Natural killer cell (primary cell): ENCODE results near the gene TMEM253. TPM values are rescaled to one million over a fixed set of nuclear protein-coding genes. Genes with fewer than 3 reads are reported as not detected.

Experiments
- ATAC-seq, 3 donors: fragments of 150-1000 bp in 2 of 3; fragments of 200-7000 bp in 1 of 3; cut with Tn5 transposase; 1 replicate in 1 of 3; 2 replicates in 2 of 3; pipeline ENCODE4 v1.10.0; 2021; ENCODE audit warnings: mild to moderate bottlenecking in 2 of 3, moderate library complexity in 2 of 3
- DNase-seq, 2 donors: peaks; one replicate each; pipeline versions ENCODE4 v3.0.0 to v3.0.0-alpha.2; 2013 to 2021; ENCODE audit warnings: mixed read lengths in 1 of 2
- H3K27ac ChIP-seq: one replicate; pipeline ENCODE4 v1.5.1; 2013; ENCODE audit warnings: mild to moderate bottlenecking, low read length
- H3K27me3 ChIP-seq: one replicate; pipeline ENCODE4 v1.6.1; 2013; ENCODE audit warnings: low read length; ENCODE audit not compliant: control insufficient read depth, insufficient read depth
- H3K36me3 ChIP-seq: one replicate; pipeline ENCODE4 v1.6.1; 2013; ENCODE audit warnings: low read length; ENCODE audit not compliant: control insufficient read depth, insufficient read depth
- H3K4me1 ChIP-seq: one replicate; pipeline ENCODE4 v1.6.1; 2013; ENCODE audit warnings: low read length; ENCODE audit not compliant: control insufficient read depth, insufficient read depth
- H3K4me3 ChIP-seq: one replicate; pipeline ENCODE4 v1.5.1; 2013; ENCODE audit warnings: low read length
- H3K9me3 ChIP-seq: one replicate; pipeline ENCODE4 v1.6.1; 2013; ENCODE audit warnings: low read length; ENCODE audit not compliant: control insufficient read depth, insufficient read depth
- H3K27ac Mint-ChIP-seq, 2 donors: one replicate each; pipeline ENCODE4 v1.8.0; 2022; ENCODE audit warnings: mild to moderate bottlenecking in 2 of 2, mixed read lengths in 2 of 2, moderate library complexity in 1 of 2
- H3K27me3 Mint-ChIP-seq, 2 donors: one replicate each; pipeline ENCODE4 v1.8.0; 2022; ENCODE audit warnings: low read depth in 2 of 2, mixed read lengths in 2 of 2
- H3K36me3 Mint-ChIP-seq: one replicate; pipeline ENCODE4 v1.8.0; 2022; ENCODE audit warnings: mixed read lengths
- H3K4me1 Mint-ChIP-seq, 2 donors: one replicate each; pipeline ENCODE4 v1.8.0; 2022; ENCODE audit warnings: mixed read lengths in 2 of 2
- H3K4me3 Mint-ChIP-seq: one replicate; pipeline ENCODE4 v1.8.0; 2022; ENCODE audit warnings: mild to moderate bottlenecking, moderate library complexity, mixed read lengths
- H3K9me3 Mint-ChIP-seq, 2 donors: one replicate each; pipeline ENCODE4 v1.8.0; 2022; ENCODE audit warnings: mixed read lengths in 2 of 2
- CTCF ChIP-seq: fragments of 200-600 bp; IDR thresholded peaks from one replicate; pipeline ENCODE4 v1.8.0; 2022; ENCODE audit warnings: antibody characterized with exemption
- WGBS: methylation state at CpG from one replicate; pipeline ENCODE4 v1.1.7; 2013; ENCODE audit warnings: missing lambda C conversion rate; ENCODE audit not compliant: insufficient coverage; 5-methylcytosine and 5-hydroxymethylcytosine counted together
- intact Hi-C: fragments of 100-400 bp; cut with micrococcal nuclease; formaldehyde crosslinking; loops from one replicate; pipeline ENCODE4 v1.14.2; 2022
- total RNA-seq, 4 donors: library from RNA; stranded (reverse); fragments of 120-200 nt in 1 of 4; gene quantifications; one replicate each; pipeline versions ENCODE4 v1.2.3 to v1.2.4, GENCODE V29; 2013 to 2022

The TMEM253 gene
- total RNA-seq, 3 donors from 2014 or later (not counting 1 experiment from before 2014, with no cell fraction given), result 0.40 TPM; not detected in 2

- Histone ChIP-seq H3K4me1 (peaks cover 25% of the 10 kb centered on the region), H3K27me3 (no peaks in the 10 kb centered on the region), H3K27ac (no peak overlapping the region), H3K36me3 (no peaks in the 10 kb centered on the region), H3K9me3 (no peaks in the 10 kb centered on the region), H3K4me3 (no peak overlapping the region)
- Mint-ChIP-seq H3K9me3 (no peaks in the 10 kb centered on the region), H3K4me3 (no peak overlapping the region), H3K36me3 (no peaks in the 10 kb centered on the region), H3K27me3 (peaks cover 0 to 8% of the 10 kb centered on the region in 2 donors), H3K4me1 (peaks cover 23 to 24% of the 10 kb centered on the region in 2 donors), H3K27ac (peak overlapping the region; percentile 66 to 76)
- no peak for TF ChIP-seq CTCF
- no peak for ATAC-seq
- intact Hi-C loops, result no loop called here
- DNase-seq, result peak in 1 of 2 donors; percentile 14
- WGBS, result no CpG with 5 or more reads among the region's 1 CpG
Observed at GRCh38 chr14:21089271-21089670, 11.6 kb upstream of the TMEM253 start.

- ATAC-seq (no peak), DNase-seq (no peak)
- no peaks in the 10 kb centered on the region for H3K36me3 ChIP-seq
- Mint-ChIP-seq H3K27ac (peak overlapping the region in 1 of 2 donors; percentile 76), H3K4me1 (peaks cover 23 to 24% of the 10 kb centered on the region in 2 donors), H3K4me3 (no peak overlapping the region), H3K27me3 (peaks cover 0 to 4% of the 10 kb centered on the region in 2 donors), H3K36me3 (no peaks in the 10 kb centered on the region), H3K9me3 (no peaks in the 10 kb centered on the region)
- no peaks in the 10 kb centered on the region for H3K27me3 ChIP-seq
- no peak overlapping the region for H3K27ac ChIP-seq
- 93% methylated on average over 5 of the region's 5 CpGs for WGBS
- no peaks in the 10 kb centered on the region for H3K9me3 ChIP-seq
- H3K4me1 ChIP-seq, result peaks cover 25% of the 10 kb centered on the region
- TF ChIP-seq CTCF, result no peak
- intact Hi-C loops, result no loop called here
- no peak overlapping the region for H3K4me3 ChIP-seq
Observed at GRCh38 chr14:21089877-21090193, 11.0 kb upstream of the TMEM253 start.

- WGBS, result 96% methylated on average over 45 of the region's 45 CpGs
- Histone ChIP-seq H3K27ac (no peak overlapping the region), H3K4me1 (peaks cover 25% of the 10 kb centered on the region), H3K36me3 (no peaks in the 10 kb centered on the region), H3K27me3 (no peaks in the 10 kb centered on the region), H3K4me3 (no peak overlapping the region), H3K9me3 (no peaks in the 10 kb centered on the region)
- Mint-ChIP-seq H3K27me3 (peaks cover 0 to 4% of the 10 kb centered on the region in 2 donors), H3K36me3 (no peaks in the 10 kb centered on the region), H3K27ac (peak overlapping the region in 1 of 2 donors; percentile 76), H3K9me3 (no peaks in the 10 kb centered on the region), H3K4me3 (no peak overlapping the region), H3K4me1 (peaks cover 23 to 24% of the 10 kb centered on the region in 2 donors)
- intact Hi-C loops, result no loop called here
- no peak for TF ChIP-seq CTCF
- ATAC-seq, result no peak
- DNase-seq, result peak in 1 of 2 donors; percentile 54
Observed at GRCh38 chr14:21090194-21090939, 10.5 kb upstream of the TMEM253 start.
